ENCODE measurements around the gene MRPL54.

- TF ChIP-seq CTCF (conservative IDR thresholded peaks at IDR 0.05; ENCODE audit: low read length) (no peak), EZH2phosphoT487 (IDR thresholded peaks at IDR 0.05; ENCODE audit: borderline replicate concordance, low read depth, low read length) (no peak)
Measured at GRCh38 chr19:3790941-3791340, 28.5 kb downstream of the MRPL54 start.
